SK-N-SH (cell line): ENCODE measurements around the gene SH3PXD2A.

Source experiments
- CTCF ChIP-seq: fragments of 200-600 bp; sonication (generic); IDR thresholded peaks from 2 replicates; pipeline ENCODE4 v1.6.1; 2017; ENCODE audit warnings: antibody characterized with exemption, mild to moderate bottlenecking, moderate library complexity
- POLR2AphosphoS5 ChIP-seq: IDR thresholded peaks from 2 replicates; pipeline ENCODE4 v1.6.1; 2012; ENCODE audit warnings: low read depth, low read length
- SIN3A ChIP-seq: IDR thresholded peaks from 2 replicates; pipeline ENCODE4 v1.6.1; 2012; ENCODE audit warnings: low read depth, mild to moderate bottlenecking, low read length, moderate library complexity, borderline replicate concordance
- TF ChIP-seq, protein P1 (sequence below): IDR thresholded peaks from 2 replicates; pipeline ENCODE4 v1.4.0; 2012; ENCODE audit warnings: low read depth

GRCh38 chr10:103715430-103715829 is 139.9 kb downstream of the SH3PXD2A start:
- TF ChIP-seq CTCF (no peak), POLR2AphosphoS5 (no peak), SIN3A (no peak)
- TF ChIP-seq, protein P1, sequence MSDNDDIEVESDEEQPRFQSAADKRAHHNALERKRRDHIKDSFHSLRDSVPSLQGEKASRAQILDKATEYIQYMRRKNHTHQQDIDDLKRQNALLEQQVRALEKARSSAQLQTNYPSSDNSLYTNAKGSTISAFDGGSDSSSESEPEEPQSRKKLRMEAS = no peak
